Upper lobe of left lung (tissue), 4 donors: Measurements from ENCODE around the gene PRMT9.

Experiments used
- EP300 ChIP-seq, 4 donors: sonication (generic); formaldehyde crosslinking; IDR thresholded peaks; one replicate each; pipeline ENCODE4 v1.5.1; 2017; ENCODE audit warnings: antibody characterized with exemption in 4 of 4, control low read depth in 2 of 4
- POLR2A ChIP-seq, 4 donors: fragments of 450-650 bp; IDR thresholded peaks; one replicate each; pipeline ENCODE4 v1.5.1; 2016 to 2017; ENCODE audit warnings: antibody characterized with exemption in 4 of 4, mild to moderate bottlenecking in 2 of 4
- POLR2AphosphoS5 ChIP-seq, 2 donors: sonication (generic); formaldehyde crosslinking; IDR thresholded peaks; one replicate each; pipeline ENCODE4 v1.5.1; 2017; ENCODE audit warnings: antibody characterized with exemption in 2 of 2
- TF ChIP-seq, protein P1 (sequence below), 6 experiments: fragments of 450-650 bp in 4 of 6; fragments of 200-600 bp in 2 of 6; sonication (generic) in 2 of 6; IDR thresholded peaks; one replicate each; pipeline ENCODE4 v1.5.1; 2016 to 2019; ENCODE audit warnings: antibody characterized with exemption in 6 of 6

GRCh38 chr4:147717878-147718277, 33.9 kb upstream of the PRMT9 start:
- TF ChIP-seq POLR2AphosphoS5 (IDR thresholded peaks at IDR 0.05) (no peak), POLR2A (IDR thresholded peaks at IDR 0.05) (no peak), EP300 (IDR thresholded peaks at IDR 0.05) (no peak)
- TF ChIP-seq, protein P1, sequence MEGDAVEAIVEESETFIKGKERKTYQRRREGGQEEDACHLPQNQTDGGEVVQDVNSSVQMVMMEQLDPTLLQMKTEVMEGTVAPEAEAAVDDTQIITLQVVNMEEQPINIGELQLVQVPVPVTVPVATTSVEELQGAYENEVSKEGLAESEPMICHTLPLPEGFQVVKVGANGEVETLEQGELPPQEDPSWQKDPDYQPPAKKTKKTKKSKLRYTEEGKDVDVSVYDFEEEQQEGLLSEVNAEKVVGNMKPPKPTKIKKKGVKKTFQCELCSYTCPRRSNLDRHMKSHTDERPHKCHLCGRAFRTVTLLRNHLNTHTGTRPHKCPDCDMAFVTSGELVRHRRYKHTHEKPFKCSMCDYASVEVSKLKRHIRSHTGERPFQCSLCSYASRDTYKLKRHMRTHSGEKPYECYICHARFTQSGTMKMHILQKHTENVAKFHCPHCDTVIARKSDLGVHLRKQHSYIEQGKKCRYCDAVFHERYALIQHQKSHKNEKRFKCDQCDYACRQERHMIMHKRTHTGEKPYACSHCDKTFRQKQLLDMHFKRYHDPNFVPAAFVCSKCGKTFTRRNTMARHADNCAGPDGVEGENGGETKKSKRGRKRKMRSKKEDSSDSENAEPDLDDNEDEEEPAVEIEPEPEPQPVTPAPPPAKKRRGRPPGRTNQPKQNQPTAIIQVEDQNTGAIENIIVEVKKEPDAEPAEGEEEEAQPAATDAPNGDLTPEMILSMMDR (IDR thresholded peaks at IDR 0.05) = no peak
